Activated CD4-positive, alpha-beta memory T cell treated with anti-CD3 and anti-CD28 coated beads, Interleukin-2, amount 10 ng/mL, durations not matched to agents 7 days and 5 days (primary cell): ENCODE results near the gene SERPINA4. TPM values are rescaled to one million over a fixed set of nuclear protein-coding genes. Genes with fewer than 3 reads are reported as not detected.

Source experiments
- total RNA-seq, 2 experiments: library from RNA; stranded (reverse); gene quantifications; one replicate each; pipeline ENCODE4 v1.2.3, GENCODE V29; 2021

The SERPINA4 gene
- total RNA-seq, 2 experiments from 2014 or later = not detected

Other genes starting within 250 kb of the SERPINA4 start
- not detected for gene SERPINA6, start 238.1 kb upstream of the SERPINA4 start, total RNA-seq
- gene SERPINA2, start 194.7 kb upstream of the SERPINA4 start, total RNA-seq = not detected
- under 1 TPM; 0.43 to 0.53 TPM for gene SERPINA1, start 172.8 kb upstream of the SERPINA4 start, total RNA-seq
- not detected for gene SERPINA11, start 108.6 kb upstream of the SERPINA4 start, total RNA-seq
- not detected for gene SERPINA9, start 85.2 kb upstream of the SERPINA4 start, total RNA-seq
- not detected for gene SERPINA12, start 52.0 kb upstream of the SERPINA4 start, total RNA-seq
- not detected for gene SERPINA5, start 20.0 kb downstream of the SERPINA4 start, total RNA-seq
- not detected for gene SERPINA3, start 50.9 kb downstream of the SERPINA4 start, total RNA-seq
- gene GSC, start 208.7 kb downstream of the SERPINA4 start, total RNA-seq = not detected